Amniotic stem cell (primary cell): ENCODE data around the gene CXXC5.
"Not testable (repeated sequence)": the region's sequence is repeated elsewhere in the genome, so short reads cannot be mapped to it uniquely, and the experiment has no call there.

Experiments used
- DNase-seq: peaks from one replicate; lab custom pipeline; 2025; lab: John Stamatoyannopoulos, UW

Gene CXXC5

DNA sequence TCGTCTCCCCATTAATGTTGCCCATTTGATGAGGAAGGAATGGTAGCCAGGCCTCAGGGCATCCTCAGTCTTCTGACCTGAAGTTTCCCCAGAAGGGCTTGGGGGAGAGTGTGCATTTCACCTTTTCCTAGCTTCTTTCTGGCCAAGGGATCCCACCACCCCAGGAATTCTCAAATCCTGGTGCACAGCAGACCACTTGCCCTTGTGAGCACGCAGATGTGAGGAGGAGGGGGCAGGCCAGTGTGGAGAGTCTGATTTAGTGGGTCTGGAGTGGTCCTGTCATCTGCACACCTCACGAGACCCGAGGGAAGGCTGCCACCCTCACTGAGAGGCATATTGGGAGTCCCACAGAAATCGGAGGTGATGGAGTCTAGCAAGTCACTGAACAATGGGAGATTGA lies 64.3 kb downstream of the CXXC5 start:
- DNase-seq: no peak

DNA sequence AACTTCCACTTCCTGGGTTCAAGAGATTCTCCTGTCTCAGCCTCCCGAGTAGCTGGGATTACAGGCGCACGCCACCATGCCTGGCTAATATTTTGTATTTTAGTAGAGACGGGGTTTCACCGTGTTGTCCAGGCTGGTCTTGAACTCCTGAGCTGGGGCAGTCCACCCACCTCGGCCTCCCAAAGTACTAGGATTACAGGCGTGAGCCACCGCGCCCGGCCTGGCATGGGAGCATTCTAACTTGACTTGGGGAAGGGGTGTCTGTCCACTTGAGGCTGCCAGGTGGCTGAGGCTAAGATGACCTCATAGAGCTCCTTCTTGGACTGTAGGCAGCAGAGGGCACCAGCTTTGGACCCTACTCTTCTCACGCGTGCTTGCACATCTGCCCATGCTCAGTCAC lies 65.7 kb downstream of the CXXC5 start:
- DNase-seq: not testable (repeated sequence)

DNA sequence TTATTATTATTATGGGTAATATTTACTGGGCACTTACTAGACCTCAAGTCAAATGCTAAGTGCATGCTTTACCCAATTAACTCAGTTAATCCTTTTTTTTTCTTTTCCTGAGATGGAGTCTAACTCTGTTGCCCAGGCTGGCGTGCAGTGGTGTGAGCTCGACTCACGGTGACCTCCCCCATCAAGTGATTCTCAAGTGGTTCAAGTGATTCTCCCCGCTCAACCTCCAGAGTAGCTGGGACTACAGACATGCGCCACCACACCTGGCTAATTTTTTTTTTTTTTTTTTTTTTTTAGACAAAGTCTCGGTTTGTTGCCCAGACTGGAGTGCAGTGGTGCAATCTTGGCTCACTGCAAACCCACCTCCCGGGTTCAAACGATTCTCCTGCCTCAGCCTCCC lies 69.1 kb downstream of the CXXC5 start:
- DNase-seq: no peak

DNA sequence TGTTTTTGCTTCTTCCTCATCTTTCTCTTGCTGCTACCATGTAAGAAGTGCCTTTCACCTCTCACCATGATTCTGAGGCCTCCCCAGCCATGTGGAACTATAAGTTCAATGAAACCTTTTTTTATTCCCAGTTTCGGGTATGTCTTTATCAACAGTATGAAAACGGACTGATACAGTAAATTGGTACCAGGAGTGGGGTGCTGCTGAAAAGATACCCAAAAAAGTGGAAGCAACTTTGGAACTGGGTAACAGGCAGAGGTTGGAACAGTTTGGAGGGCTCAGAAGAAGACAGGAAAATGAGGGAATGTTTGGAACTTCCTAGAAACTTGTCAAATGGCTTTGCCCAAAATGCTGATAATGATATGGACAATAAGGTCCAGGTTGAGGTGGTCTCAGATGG lies 70.3 kb downstream of the CXXC5 start:
- not testable (repeated sequence) for DNase-seq

DNA sequence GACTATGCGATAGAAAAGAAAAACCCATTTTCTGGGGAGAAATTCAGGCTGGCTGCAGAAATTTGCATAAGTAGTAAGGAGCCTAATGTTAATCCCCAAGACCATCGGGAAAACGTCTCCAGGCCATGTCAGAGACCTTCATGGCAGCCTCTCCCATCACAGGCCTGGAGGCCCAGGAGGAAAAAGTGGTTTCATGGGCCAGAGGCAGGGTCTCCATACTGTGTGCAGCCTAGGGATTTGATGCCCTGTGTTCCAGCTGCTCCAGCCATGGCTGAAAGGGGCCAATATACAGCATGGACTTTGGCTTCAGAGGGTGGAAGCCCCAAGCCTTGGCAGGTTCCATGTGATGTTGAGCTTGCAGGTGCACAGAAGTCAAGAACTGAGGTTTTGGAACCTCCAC lies 71.8 kb downstream of the CXXC5 start:
- DNase-seq: not testable (repeated sequence)

DNA sequence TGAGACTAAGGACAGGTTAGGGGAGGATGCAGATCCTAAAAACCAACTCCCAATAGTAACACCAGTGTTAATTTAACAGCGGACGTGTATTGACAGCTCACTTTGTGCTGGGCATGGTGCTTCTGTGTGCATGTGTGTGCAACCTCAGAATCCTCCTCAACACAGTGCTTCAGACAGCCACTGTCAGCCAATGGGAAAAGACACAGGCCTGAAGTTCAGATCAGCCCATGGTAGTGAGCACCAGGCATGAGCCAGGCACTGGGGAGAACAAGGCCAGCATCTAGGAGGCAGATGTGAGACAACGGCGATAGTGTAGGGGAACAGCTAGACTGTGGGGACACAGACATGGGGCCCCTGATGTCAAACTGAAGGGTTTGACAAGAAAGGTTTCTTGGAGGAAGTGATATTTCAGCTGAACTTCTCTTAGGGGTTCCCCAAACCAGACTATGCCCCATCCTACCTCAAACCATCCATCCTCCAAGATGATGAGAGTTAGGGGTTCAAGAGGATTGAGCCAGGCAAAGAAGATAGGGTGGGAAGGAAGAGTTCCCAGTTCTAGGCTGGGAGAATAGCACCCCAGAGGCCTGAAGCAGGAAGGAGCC lies 75.9 kb downstream of the CXXC5 start:
- no peak for DNase-seq

DNA sequence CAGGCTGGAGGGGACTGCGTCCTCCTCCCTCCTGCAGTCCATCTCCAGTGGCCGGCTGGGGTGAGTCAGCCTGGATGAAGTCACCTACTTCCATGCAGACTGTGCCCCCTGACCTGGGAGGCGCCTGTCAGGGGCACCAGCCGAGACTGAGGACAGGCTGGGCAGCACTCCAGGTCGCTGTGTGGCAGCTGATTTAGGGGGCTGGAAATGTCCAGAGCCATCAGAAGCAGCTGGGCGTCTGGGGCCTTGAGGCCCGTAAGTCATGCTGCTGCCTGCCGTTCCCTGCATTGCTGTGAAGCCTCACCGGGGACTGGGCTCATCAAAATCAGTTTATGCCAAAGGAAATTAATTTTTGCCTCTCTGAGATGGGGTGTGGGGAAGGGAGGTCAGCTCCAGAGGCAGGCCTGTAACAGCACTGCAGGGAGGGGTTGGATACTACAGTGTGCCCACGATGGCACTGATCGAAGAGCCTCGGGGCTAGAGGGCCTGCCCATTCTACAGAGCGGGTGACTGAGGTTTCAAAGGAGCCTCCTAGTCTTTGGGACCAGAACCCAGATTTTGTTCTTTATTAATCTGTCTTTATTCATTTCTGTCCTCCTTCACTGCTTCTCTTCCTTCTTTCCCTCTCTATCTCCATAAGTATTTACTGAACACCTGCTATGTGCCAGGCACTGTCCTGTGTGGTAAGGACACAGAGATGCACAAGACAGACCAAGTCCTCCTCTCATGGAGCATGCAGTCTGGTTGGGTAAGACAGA lies 77.1 kb downstream of the CXXC5 start:
- DNase-seq: peak; percentile 47

DNA sequence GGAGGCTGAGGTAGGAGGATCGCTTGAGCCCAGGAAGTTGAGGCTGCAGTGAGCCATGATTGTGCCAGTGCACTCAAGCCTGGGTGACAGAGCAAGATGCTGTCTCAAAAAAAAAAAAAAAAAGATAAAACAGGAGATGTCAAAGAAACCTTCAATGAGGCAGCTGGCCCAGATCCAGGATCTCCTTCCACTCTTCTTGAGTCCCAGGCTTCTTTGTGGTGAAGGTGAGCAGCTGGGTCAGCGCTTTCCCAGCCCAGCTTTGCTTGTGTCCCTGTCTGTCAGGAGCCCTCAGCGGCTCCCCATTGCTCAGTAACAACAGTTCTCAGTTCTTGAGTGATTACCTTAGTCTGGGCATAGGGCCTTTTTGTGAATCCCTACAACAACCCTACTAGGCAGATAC lies 78.1 kb downstream of the CXXC5 start:
- no peak for DNase-seq

DNA sequence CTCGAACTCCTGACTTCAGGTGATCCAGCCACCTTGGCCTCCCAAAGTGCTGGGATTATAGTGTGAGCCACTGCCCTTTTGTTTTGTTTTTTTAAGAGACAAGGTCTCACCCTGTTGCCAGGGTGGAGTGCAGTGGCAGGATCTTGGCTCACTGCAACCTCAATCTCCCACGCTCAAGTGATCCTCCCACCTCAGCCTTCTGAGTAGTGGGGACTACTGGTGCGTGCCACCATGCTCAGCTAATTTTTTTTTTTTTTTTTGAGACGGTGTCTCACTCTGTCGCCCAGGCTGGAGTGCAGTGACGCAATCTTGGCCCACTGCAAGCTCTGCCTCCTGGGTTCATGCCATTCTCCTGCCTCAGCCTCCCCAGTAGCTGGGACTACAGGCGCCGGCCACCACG lies 79.5 kb downstream of the CXXC5 start:
- not testable (repeated sequence) for DNase-seq

DNA sequence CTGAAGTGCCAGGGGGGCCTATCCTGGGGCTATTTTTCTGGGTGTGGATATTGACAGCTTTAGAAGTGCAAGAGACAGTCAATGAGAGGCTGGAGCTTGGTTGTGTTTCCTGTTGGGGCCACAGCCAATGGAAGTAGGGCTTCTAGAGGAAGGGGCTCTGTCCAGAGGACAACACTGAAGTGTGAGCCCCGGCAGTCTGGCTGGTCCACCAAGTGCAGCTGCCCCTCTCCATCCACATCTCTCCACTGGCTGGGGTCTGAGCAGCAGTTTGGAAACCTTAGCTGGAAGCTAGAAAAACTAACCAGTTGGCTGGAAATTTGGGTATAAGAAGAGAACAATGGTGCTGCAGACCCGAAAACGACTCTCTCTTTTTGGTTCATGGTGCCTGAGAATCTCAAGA lies 83.1 kb downstream of the CXXC5 start:
- DNase-seq: no peak

DNA sequence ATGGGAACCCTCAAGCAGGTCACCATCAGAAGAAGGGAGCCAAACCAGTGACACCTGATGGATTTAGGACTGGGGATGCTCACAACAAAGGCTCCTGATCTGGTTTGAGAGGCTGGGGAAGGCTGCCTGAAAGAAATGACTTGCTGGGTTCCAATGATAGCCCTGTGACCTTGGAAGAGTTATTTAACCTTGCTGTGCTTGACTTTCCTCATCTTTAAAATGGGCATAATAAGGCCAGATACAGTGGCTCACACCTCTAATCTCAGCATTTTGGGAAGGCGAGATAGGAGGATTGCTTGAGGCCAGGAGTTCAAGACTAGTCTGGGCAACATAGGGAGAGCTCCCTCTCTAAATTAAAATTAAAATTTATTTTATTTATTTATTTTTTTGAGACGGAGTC lies 83.9 kb downstream of the CXXC5 start:
- no peak for DNase-seq

DNA sequence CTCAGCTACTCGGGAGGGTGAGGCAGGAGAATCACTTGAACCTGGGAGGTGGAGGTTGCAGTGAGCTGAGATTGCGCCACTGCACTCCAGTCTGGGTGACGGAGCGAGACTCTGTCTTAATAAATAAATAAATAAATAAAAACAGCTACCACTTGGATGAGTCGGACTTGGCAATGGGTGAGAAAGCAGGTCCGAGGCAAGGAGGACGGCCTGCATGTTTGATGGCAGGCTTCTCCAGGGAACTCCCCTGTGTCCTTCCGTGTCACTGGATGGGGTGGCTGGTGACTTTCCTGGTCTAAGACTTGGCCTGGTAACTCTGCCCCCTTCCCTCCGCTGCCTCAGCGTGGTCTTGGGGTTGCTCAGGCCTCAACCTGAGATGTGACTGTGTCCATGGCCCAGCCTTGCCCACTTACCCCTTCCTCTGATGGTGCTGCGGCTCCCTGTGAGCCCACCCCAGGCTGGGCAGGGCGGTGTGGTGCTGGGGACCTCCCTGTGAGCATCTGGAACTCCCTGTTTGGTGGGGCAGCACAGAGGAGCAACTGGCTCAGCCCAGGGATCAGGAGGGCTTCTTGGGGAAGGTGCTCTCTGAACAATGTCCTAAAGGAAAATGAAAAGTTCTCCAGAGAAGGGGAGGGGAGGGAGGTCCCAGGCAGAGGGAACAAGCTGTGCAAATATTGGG lies 85.0 kb downstream of the CXXC5 start:
- DNase-seq: no peak
